ENCODE results near the gene UNC5B. TPM values are rescaled to one million over a fixed set of nuclear protein-coding genes. Genes with fewer than 3 reads are reported as not detected.

The UNC5B gene
- total RNA-seq, 4 donors from 2014 or later = 2.2 to 3.7 (median 3.2) TPM

- WGBS, 2 donors (ENCODE audit: low coverage in 1 of 2) = 20 to 70% methylated on average over 1 to 4 of the region's 9 CpGs
- H3K4me3 ChIP-seq = no peak overlapping the region
- no peaks in the 10 kb centered on the region for H3K9me3 ChIP-seq
- H3K4me1 ChIP-seq = peaks cover 0 to 55% (median 0%) of the 10 kb centered on the region in 3 donors
- no peaks in the 10 kb centered on the region for H3K36me3 ChIP-seq
- H3K27me3 ChIP-seq = no peaks in the 10 kb centered on the region
- TF ChIP-seq POLR2AphosphoS5 (IDR thresholded peaks at IDR 0.05) = no peak
- no peak for TF ChIP-seq EP300 (IDR thresholded peaks at IDR 0.05)
- no peak for TF ChIP-seq POLR2A (IDR thresholded peaks at IDR 0.05)
- no peak for TF ChIP-seq CTCF (IDR thresholded peaks at IDR 0.05)
- H3K27ac ChIP-seq = no peak overlapping the region
- ATAC-seq = no peak
Measured at GRCh38 chr10:71265618-71266146, 53.3 kb downstream of the UNC5B start.

- no peak overlapping the region for H3K4me3 ChIP-seq
- peak; percentile 77 for ATAC-seq
- H3K27me3 ChIP-seq = no peaks in the 10 kb centered on the region
- peaks cover 0 to 49% (median 0%) of the 10 kb centered on the region in 3 donors for H3K4me1 ChIP-seq
- H3K27ac ChIP-seq = no peak overlapping the region
- 65 to 67% methylated on average over 2 to 3 of the region's 18 CpGs for WGBS, 2 donors (ENCODE audit: low coverage in 1 of 2)
- no peaks in the 10 kb centered on the region for H3K9me3 ChIP-seq
- H3K36me3 ChIP-seq = no peaks in the 10 kb centered on the region
- no peak for TF ChIP-seq POLR2A (IDR thresholded peaks at IDR 0.05)
Measured at GRCh38 chr10:71266147-71266917, 54.0 kb downstream of the UNC5B start.

DNA sequence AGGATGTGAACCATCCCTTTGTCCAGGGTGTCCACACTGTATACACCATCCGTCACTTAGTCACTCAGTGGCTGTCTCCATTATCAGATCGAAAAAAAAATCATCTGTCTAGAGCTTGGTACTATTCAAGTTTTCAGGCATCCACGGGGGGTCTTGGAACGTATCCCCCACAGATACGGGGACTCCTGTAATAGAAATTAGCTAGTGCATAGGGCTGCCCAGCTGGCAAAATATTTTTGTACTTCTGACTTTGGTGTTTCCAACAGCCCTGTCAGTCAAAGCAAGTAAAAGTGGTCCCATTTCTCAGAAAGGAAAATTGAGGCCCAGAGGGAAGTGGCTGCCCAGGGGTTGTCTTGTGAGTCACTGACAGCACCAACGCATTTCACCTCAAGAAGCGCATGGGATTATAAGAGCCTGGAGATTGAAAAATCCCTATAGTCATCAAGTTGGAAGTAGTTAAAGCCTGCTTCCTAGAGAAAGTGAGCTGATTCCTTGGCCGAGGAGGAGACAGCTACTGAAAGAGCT is 54.6 kb downstream of the UNC5B start:
- no peaks in the 10 kb centered on the region for H3K9me3 ChIP-seq
- H3K4me3 ChIP-seq = no peak overlapping the region
- no peak overlapping the region for H3K27ac ChIP-seq
- no peaks in the 10 kb centered on the region for H3K36me3 ChIP-seq
- WGBS, 2 donors (ENCODE audit: low coverage in 1 of 2) = 84 to 92% methylated on average over 6 to 7 of the region's 8 CpGs
- ATAC-seq = no peak
- H3K4me1 ChIP-seq = peaks cover 0 to 42% (median 0%) of the 10 kb centered on the region in 3 donors
- no peak for TF ChIP-seq EP300 (IDR thresholded peaks at IDR 0.05)
- no peak for TF ChIP-seq POLR2A (IDR thresholded peaks at IDR 0.05)
- TF ChIP-seq POLR2AphosphoS5 (IDR thresholded peaks at IDR 0.05) = no peak
- TF ChIP-seq CTCF (IDR thresholded peaks at IDR 0.05) = no peak
- no peaks in the 10 kb centered on the region for H3K27me3 ChIP-seq

GRCh38 chr10:71267508-71268240 is 55.3 kb downstream of the UNC5B start:
- no peak for ATAC-seq
- no peak overlapping the region for H3K4me3 ChIP-seq
- no peak for TF ChIP-seq CTCF (IDR thresholded peaks at IDR 0.05)
- no peak for TF ChIP-seq POLR2AphosphoS5 (IDR thresholded peaks at IDR 0.05)
- TF ChIP-seq EP300 (IDR thresholded peaks at IDR 0.05) = no peak
- TF ChIP-seq POLR2A (IDR thresholded peaks at IDR 0.05) = no peak
- no peaks in the 10 kb centered on the region for H3K27me3 ChIP-seq
- peaks cover 0 to 35% (median 0%) of the 10 kb centered on the region in 3 donors for H3K4me1 ChIP-seq
- H3K36me3 ChIP-seq = no peaks in the 10 kb centered on the region
- WGBS, 2 donors (ENCODE audit: low coverage in 1 of 2) = 87 to 92% methylated on average over 3 to 4 of the region's 5 CpGs
- no peak overlapping the region for H3K27ac ChIP-seq
- no peaks in the 10 kb centered on the region for H3K9me3 ChIP-seq

- 66 to 86% methylated on average over 1 to 2 of the region's 8 CpGs for WGBS, 2 donors (ENCODE audit: low coverage in 1 of 2)
- Histone ChIP-seq H3K4me1 (peaks cover 0 to 35% (median 0%) of the 10 kb centered on the region in 3 donors), H3K9me3 (no peaks in the 10 kb centered on the region), H3K36me3 (no peaks in the 10 kb centered on the region), H3K27me3 (no peaks in the 10 kb centered on the region), H3K27ac (peak overlapping the region in 1 of 4 donors; percentile 31), H3K4me3 (no peak overlapping the region)
- TF ChIP-seq POLR2AphosphoS5 (IDR thresholded peaks at IDR 0.05) = no peak
- peak in 3 of 4 experiments; percentile 20 to 49 (median 43) for TF ChIP-seq CTCF (IDR thresholded peaks at IDR 0.05)
- no peak for TF ChIP-seq EP300 (IDR thresholded peaks at IDR 0.05)
- ATAC-seq = no peak
Measured at GRCh38 chr10:71268247-71268691, 55.9 kb downstream of the UNC5B start.

Measured in gastroesophageal sphincter (tissue), 4 donors.